GM19099 (cell line): ENCODE measurements around the gene LPCAT1.

Experiments
- POLR2A ChIP-seq: IDR thresholded peaks from 3 replicates; pipeline ENCODE4 v1.6.1; 2011; ENCODE audit warnings: low read depth; ENCODE audit not compliant: insufficient read length; ENCODE audit errors: extremely low read depth

The LPCAT1 gene

GRCh38 chr5:1555808-1556731 lies 32.3 kb upstream of the LPCAT1 start:
- no peak for TF ChIP-seq POLR2A

GRCh38 chr5:1555011-1555807 lies 31.4 kb upstream of the LPCAT1 start:
- TF ChIP-seq POLR2A: no peak

- TF ChIP-seq POLR2A: no peak
Observed at GRCh38 chr5:1554410-1554967, 30.7 kb upstream of the LPCAT1 start.

GRCh38 chr5:1553539-1554409 lies 30.0 kb upstream of the LPCAT1 start:
- no peak for TF ChIP-seq POLR2A

- no peak for TF ChIP-seq POLR2A
Observed at GRCh38 chr5:1552521-1553255, 28.9 kb upstream of the LPCAT1 start.

GRCh38 chr5:1551426-1552301 lies 27.9 kb upstream of the LPCAT1 start:
- TF ChIP-seq POLR2A: no peak

GRCh38 chr5:1550287-1551076 lies 26.7 kb upstream of the LPCAT1 start:
- no peak for TF ChIP-seq POLR2A

GRCh38 chr5:1549475-1550030 lies 25.8 kb upstream of the LPCAT1 start:
- no peak for TF ChIP-seq POLR2A

- TF ChIP-seq POLR2A: no peak
Observed at GRCh38 chr5:1548702-1549474, 25.1 kb upstream of the LPCAT1 start.

- no peak for TF ChIP-seq POLR2A
Observed at GRCh38 chr5:1547655-1548054, 23.9 kb upstream of the LPCAT1 start.

- TF ChIP-seq POLR2A: no peak
Observed at GRCh38 chr5:1547236-1547635, 23.5 kb upstream of the LPCAT1 start.
